ENCODE results near the gene TRMT11.
"Not testable (repeated sequence)": the region's sequence is repeated elsewhere in the genome, so short reads cannot be mapped to it uniquely, and the experiment has no call there.

TRMT11 gene

DNA sequence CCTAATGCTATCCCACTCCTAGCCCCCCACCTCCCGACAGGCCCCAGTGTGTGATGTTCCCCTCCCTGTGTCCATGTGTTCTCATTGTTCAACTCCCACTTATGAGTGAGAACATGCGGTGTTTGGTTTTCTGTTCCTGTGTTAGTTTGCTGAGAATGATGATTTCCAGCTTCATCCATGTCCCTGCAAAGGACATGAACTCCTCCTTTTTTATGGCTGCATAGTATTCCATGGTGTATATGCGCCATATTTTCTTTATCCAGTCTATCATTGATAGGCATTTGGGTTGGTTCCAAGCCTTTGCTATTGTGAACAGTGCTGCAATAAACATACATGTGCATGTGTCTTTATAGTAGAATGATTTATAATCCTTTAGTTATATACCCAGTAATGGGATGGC lies 71.7 kb downstream of the TRMT11 start:
- not testable (repeated sequence) for H3K36me3 ChIP-seq (ENCODE audit: control insufficient read depth in 2 of 2, insufficient read depth in 2 of 2, low read length in 2 of 2); H3K27ac ChIP-seq (ENCODE audit: low read length); H3K4me3 ChIP-seq (ENCODE audit: low read length in 2 of 2); H3K4me1 ChIP-seq (ENCODE audit: control insufficient read depth, insufficient read depth, low read length); H3K27me3 ChIP-seq (ENCODE audit: control insufficient read depth in 1 of 2, insufficient read depth in 2 of 2, low read length in 2 of 2); H3K9me3 ChIP-seq (ENCODE audit: control insufficient read depth in 2 of 2, low read length in 2 of 2); H3K9ac ChIP-seq (ENCODE audit: low read length in 2 of 2)

DNA sequence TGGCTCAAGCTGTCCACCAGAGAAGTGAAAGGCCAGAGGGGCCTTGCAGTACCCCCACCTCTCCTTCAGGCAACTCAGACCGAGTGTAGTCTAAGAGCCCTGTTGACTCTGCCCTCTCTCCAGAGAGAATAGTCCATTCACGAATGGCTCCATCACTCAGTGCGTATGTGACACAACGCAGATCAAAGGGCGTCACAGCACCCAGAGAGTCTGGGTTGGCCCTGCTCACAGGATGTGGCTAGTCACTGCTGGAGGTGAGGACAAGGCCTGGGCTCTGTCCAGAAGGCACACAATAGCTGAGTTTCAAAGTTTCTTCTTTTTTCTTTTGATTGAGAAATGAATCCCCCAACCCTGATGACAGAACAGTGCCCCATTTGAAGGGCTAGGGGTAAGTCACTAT lies 74.1 kb downstream of the TRMT11 start:
- H3K4me3 ChIP-seq (ENCODE audit: low read length in 2 of 2) = no peak overlapping the region
- H3K4me1 ChIP-seq (ENCODE audit: control insufficient read depth, insufficient read depth, low read length) = no peaks in the 10 kb centered on the region
- H3K27ac ChIP-seq (ENCODE audit: low read length) = no peak overlapping the region
- H3K27me3 ChIP-seq (ENCODE audit: control insufficient read depth in 1 of 2, insufficient read depth in 2 of 2, low read length in 2 of 2) = no peaks in the 10 kb centered on the region
- no peaks in the 10 kb centered on the region for H3K36me3 ChIP-seq (ENCODE audit: control insufficient read depth in 2 of 2, insufficient read depth in 2 of 2, low read length in 2 of 2)
- no peak overlapping the region for H3K9ac ChIP-seq (ENCODE audit: low read length in 2 of 2)
- no peaks in the 10 kb centered on the region for H3K9me3 ChIP-seq (ENCODE audit: control insufficient read depth in 2 of 2, low read length in 2 of 2)

DNA sequence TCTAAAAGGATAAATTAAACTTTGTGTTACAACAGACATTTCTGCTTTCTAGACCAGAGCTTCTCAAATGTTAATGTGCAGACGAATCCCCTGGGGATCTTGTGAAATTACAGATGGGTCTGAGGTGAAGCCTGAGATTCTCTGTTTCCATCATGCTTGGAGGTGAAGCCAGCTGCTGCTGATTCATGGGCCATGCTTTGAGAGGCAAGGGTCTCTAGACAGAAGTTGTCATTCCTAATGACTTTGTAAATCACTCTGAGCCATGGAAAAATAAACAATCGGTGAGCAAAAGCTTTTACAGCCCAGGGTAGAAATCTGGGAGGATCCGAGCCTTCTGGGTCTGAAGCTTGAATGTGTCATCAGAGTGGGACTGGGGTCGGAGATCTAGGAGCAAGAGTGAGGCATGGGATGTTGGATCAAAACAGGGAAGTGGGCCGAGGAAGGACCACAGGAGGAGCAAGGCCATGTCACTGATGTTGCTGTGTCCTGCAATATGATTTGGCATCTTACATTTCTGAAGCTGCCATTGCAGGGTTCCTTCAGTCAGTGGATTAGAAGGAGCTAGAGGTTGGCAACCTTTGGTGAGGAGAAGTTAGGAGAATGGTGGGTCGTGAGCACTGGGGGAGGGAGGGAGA lies 77.3 kb downstream of the TRMT11 start:
- Histone ChIP-seq H3K27ac (ENCODE audit: low read length) (no peak overlapping the region), H3K4me1 (ENCODE audit: control insufficient read depth, insufficient read depth, low read length) (no peaks in the 10 kb centered on the region), H3K9me3 (ENCODE audit: control insufficient read depth in 2 of 2, low read length in 2 of 2) (no peaks in the 10 kb centered on the region), H3K4me3 (ENCODE audit: low read length in 2 of 2) (no peak overlapping the region), H3K36me3 (ENCODE audit: control insufficient read depth in 2 of 2, insufficient read depth in 2 of 2, low read length in 2 of 2) (no peaks in the 10 kb centered on the region), H3K27me3 (ENCODE audit: control insufficient read depth in 1 of 2, insufficient read depth in 2 of 2, low read length in 2 of 2) (no peaks in the 10 kb centered on the region), H3K9ac (ENCODE audit: low read length in 2 of 2) (no peak overlapping the region)

DNA sequence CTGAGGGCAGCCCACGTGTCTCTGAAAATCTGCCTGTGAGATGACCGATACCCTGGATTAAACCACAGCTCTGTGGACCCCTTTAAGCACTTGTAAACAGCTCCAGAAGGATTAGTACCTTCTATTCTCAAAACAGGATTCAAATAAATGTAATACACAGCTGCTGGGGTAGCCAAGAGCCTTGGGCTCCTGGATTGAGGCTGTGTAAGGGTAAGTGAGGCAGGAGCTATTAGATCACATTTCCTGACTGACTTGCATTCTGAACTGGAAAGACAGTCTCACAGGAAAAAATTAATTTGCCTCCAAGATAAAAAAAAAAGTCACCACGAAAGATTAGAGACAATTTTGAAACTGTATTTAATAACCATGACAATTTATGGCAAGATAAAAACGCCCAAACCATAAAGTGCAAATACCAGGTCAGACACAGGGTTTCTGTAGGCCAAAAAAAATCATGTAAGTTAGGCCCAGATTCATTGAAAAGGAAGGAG lies 78.0 kb downstream of the TRMT11 start:
- no peak overlapping the region for H3K27ac ChIP-seq (ENCODE audit: low read length)
- H3K9me3 ChIP-seq (ENCODE audit: control insufficient read depth in 2 of 2, low read length in 2 of 2) = no peaks in the 10 kb centered on the region
- no peaks in the 10 kb centered on the region for H3K4me1 ChIP-seq (ENCODE audit: control insufficient read depth, insufficient read depth, low read length)
- H3K9ac ChIP-seq (ENCODE audit: low read length in 2 of 2) = no peak overlapping the region
- H3K27me3 ChIP-seq (ENCODE audit: control insufficient read depth in 1 of 2, insufficient read depth in 2 of 2, low read length in 2 of 2) = no peaks in the 10 kb centered on the region
- no peaks in the 10 kb centered on the region for H3K36me3 ChIP-seq (ENCODE audit: control insufficient read depth in 2 of 2, insufficient read depth in 2 of 2, low read length in 2 of 2)
- H3K4me3 ChIP-seq (ENCODE audit: low read length in 2 of 2) = no peak overlapping the region

DNA sequence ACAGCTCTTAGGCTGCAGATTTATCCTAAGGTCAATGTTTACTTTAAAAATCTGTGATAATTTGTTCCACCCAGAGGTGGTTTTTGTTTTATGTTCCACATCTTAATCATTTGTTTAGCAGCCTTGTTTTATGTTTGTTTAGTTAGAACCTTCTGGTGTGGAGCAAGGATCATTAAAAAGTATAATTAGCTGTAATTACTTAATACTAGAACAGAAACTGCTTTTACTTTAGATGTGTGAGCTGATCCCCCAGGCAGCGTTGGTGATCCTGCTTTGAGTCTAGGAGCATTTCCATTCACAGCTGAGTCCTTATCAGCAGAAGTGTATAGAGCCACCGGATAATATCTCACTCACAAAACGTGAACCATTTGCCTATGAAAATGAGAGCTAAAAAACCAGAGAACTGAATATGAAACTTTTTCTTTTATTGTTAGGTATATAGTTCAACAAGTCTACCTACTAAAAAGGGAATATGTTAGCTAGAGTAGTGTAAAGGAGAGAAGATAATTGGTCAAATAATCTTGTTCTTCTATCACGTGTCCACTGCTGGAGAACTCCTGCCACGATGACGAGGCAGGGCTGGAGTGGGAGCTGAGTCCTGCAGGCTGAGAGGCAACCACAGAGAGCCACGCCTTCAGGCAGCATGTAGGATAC lies 78.5 kb downstream of the TRMT11 start:
- Histone ChIP-seq H3K27me3 (ENCODE audit: control insufficient read depth in 1 of 2, insufficient read depth in 2 of 2, low read length in 2 of 2) (no peaks in the 10 kb centered on the region), H3K9ac (ENCODE audit: low read length in 2 of 2) (no peak overlapping the region), H3K36me3 (ENCODE audit: control insufficient read depth in 2 of 2, insufficient read depth in 2 of 2, low read length in 2 of 2) (no peaks in the 10 kb centered on the region), H3K27ac (ENCODE audit: low read length) (no peak overlapping the region), H3K9me3 (ENCODE audit: control insufficient read depth in 2 of 2, low read length in 2 of 2) (no peaks in the 10 kb centered on the region), H3K4me3 (ENCODE audit: low read length in 2 of 2) (no peak overlapping the region), H3K4me1 (ENCODE audit: control insufficient read depth, insufficient read depth, low read length) (no peaks in the 10 kb centered on the region)

DNA sequence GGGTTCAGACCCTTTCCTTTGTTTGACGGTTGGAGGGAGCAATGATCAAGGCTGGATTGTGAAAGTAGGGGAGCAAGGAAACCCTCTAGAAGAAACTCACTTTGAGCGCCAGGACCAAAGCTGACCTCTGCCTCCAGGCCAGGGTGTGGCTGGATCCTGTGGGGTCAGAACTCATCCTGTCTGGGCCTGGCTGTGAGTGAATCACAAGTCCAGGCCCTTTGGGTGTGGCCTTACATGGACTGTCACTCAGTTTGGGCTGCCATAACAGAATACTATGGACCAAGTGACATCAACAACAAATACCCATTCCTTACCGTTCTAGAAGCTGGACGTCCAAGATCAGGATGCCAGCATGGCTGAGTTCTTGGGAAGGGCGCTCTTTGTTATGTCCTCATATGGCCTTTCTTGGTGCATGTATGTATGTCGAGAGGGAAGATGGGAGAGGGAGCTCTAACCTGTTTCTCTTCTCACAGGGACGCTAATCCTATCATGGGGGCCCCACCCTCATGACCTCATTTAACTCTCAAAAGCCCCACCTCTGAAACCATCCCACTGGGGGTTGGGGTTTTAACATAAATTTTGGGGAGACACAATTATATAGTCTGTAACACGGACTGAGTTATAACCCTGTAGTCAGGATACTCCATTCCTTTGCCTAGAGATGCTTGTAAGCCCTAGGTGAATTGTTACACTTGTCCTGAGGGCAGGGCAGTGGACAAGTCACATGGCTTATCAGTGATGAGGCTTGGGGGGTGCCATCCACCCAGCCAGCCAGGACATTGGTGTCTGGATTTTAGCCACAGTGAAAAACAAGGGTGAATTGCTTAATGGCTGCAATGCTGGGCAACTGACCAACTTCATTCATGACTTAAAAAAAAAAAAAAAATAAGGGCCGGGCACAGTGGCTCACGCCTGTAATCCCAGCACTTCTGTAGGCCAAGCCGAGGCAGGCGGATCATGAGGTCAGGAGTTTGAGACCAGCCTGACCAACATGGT lies 80.0 kb downstream of the TRMT11 start:
- no peaks in the 10 kb centered on the region for H3K36me3 ChIP-seq (ENCODE audit: control insufficient read depth in 2 of 2, insufficient read depth in 2 of 2, low read length in 2 of 2)
- H3K27ac ChIP-seq (ENCODE audit: low read length) = no peak overlapping the region
- H3K9ac ChIP-seq (ENCODE audit: low read length in 2 of 2) = no peak overlapping the region
- H3K4me1 ChIP-seq (ENCODE audit: control insufficient read depth, insufficient read depth, low read length) = no peaks in the 10 kb centered on the region
- H3K27me3 ChIP-seq (ENCODE audit: control insufficient read depth in 1 of 2, insufficient read depth in 2 of 2, low read length in 2 of 2) = no peaks in the 10 kb centered on the region
- no peaks in the 10 kb centered on the region for H3K9me3 ChIP-seq (ENCODE audit: control insufficient read depth in 2 of 2, low read length in 2 of 2)
- H3K4me3 ChIP-seq (ENCODE audit: low read length in 2 of 2) = no peak overlapping the region

DNA sequence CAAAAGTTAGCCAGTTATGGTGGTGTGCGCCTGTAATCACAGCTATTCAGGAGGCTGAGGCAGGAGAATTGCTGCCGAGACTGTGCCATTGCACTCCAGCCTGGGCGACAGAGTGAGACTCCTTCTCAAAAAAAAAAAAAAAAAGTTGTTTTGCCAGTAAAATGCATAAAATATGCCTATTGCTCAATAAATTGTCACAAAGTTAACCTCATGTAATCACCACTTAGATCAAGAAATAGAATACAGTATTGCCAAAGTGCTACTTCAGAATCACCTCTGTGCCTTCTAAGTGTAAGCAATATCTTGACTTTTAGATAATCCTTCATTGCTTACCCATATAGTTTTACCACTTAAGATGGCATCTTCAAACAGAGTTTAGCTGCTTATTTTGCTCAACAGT lies 80.7 kb downstream of the TRMT11 start:
- Histone ChIP-seq H3K4me3 (ENCODE audit: low read length in 2 of 2) (no peak overlapping the region), H3K9ac (ENCODE audit: low read length in 2 of 2) (no peak overlapping the region), H3K27ac (ENCODE audit: low read length) (no peak overlapping the region), H3K36me3 (ENCODE audit: control insufficient read depth in 2 of 2, insufficient read depth in 2 of 2, low read length in 2 of 2) (no peaks in the 10 kb centered on the region), H3K4me1 (ENCODE audit: control insufficient read depth, insufficient read depth, low read length) (no peaks in the 10 kb centered on the region), H3K27me3 (ENCODE audit: control insufficient read depth in 1 of 2, insufficient read depth in 2 of 2, low read length in 2 of 2) (no peaks in the 10 kb centered on the region), H3K9me3 (ENCODE audit: control insufficient read depth in 2 of 2, low read length in 2 of 2) (no peaks in the 10 kb centered on the region)

DNA sequence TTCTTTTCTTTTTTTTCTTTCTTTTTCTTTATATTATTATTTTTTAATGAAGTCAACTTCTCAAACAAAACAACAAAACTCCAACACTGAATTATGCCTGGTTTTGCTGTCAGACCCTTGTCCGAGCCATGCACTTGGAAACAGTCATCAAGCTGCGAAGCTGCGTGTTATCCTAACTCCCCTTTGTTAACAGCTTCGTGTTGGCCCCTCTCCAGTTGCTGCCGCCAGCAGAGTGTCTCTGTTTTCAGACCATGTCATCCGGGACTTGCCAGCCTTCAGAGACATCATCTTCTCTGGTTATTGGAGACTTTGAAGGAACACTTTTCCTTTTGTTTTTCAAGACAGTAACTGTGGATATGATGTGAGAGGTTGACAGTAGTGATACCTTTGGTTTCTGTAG lies 83.1 kb downstream of the TRMT11 start:
- no peaks in the 10 kb centered on the region for H3K9me3 ChIP-seq (ENCODE audit: control insufficient read depth in 2 of 2, low read length in 2 of 2)
- no peak overlapping the region for H3K27ac ChIP-seq (ENCODE audit: low read length)
- H3K4me1 ChIP-seq (ENCODE audit: control insufficient read depth, insufficient read depth, low read length) = no peaks in the 10 kb centered on the region
- H3K4me3 ChIP-seq (ENCODE audit: low read length in 2 of 2) = no peak overlapping the region
- H3K9ac ChIP-seq (ENCODE audit: low read length in 2 of 2) = no peak overlapping the region
- no peaks in the 10 kb centered on the region for H3K27me3 ChIP-seq (ENCODE audit: control insufficient read depth in 1 of 2, insufficient read depth in 2 of 2, low read length in 2 of 2)
- H3K36me3 ChIP-seq (ENCODE audit: control insufficient read depth in 2 of 2, insufficient read depth in 2 of 2, low read length in 2 of 2) = no peaks in the 10 kb centered on the region

DNA sequence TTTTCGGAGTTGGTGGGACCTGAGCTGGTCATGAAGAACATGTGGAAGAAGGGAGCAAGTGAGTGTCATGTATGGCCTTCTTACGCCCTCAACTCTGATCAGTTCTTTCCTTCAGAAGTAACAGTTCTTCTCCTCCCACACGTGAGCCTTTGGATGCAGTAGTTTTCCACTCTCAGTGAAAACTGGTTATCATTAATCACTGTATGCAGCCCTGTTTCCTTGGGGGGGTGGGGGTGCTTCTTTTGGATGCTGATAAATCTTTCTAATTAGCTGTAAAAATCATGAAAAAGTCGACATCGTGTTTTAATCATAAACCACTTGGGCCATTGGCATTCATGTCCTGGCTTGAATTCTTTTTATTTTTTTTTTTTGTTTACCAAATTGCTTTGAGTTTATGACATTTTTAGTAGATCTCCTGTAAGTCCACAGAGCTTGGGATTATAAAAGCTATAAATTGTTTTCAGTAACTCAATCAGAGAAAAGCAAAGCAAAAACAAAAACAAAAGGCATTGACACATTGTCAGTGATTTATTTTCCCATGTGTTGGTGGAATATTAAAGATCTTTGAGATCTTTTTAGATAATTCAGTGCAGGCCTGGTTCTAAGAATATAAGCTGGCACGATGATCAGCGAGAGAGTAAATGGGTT lies 84.8 kb downstream of the TRMT11 start:
- H3K9ac ChIP-seq (ENCODE audit: low read length in 2 of 2) = no peak overlapping the region
- no peaks in the 10 kb centered on the region for H3K4me1 ChIP-seq (ENCODE audit: control insufficient read depth, insufficient read depth, low read length)
- H3K36me3 ChIP-seq (ENCODE audit: control insufficient read depth in 2 of 2, insufficient read depth in 2 of 2, low read length in 2 of 2) = no peaks in the 10 kb centered on the region
- H3K9me3 ChIP-seq (ENCODE audit: control insufficient read depth in 2 of 2, low read length in 2 of 2) = no peaks in the 10 kb centered on the region
- no peaks in the 10 kb centered on the region for H3K27me3 ChIP-seq (ENCODE audit: control insufficient read depth in 1 of 2, insufficient read depth in 2 of 2, low read length in 2 of 2)
- no peak overlapping the region for H3K4me3 ChIP-seq (ENCODE audit: low read length in 2 of 2)
- no peak overlapping the region for H3K27ac ChIP-seq (ENCODE audit: low read length)

DNA sequence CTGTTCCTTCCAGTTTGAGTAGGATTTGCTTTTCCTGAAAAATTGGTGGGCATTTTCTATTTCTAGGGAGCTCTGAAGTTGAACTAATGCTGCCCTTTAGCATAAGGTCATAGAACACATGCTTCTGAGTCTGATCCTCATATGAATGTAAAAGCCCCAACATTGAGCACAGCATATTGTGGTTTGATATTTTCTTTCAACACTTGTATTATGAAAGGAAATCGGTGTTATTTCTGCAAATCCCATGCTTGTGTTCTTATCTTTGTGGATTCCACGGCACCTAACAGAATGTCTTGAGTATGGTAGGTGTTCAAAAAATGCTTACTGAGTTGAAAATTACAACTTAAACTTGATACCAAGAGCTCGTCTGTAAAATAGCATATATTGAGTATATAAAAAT lies 85.8 kb downstream of the TRMT11 start:
- Histone ChIP-seq H3K4me1 (ENCODE audit: control insufficient read depth, insufficient read depth, low read length) (no peaks in the 10 kb centered on the region), H3K9me3 (ENCODE audit: control insufficient read depth in 2 of 2, low read length in 2 of 2) (no peaks in the 10 kb centered on the region), H3K36me3 (ENCODE audit: control insufficient read depth in 2 of 2, insufficient read depth in 2 of 2, low read length in 2 of 2) (no peaks in the 10 kb centered on the region), H3K4me3 (ENCODE audit: low read length in 2 of 2) (no peak overlapping the region), H3K9ac (ENCODE audit: low read length in 2 of 2) (no peak overlapping the region), H3K27me3 (ENCODE audit: control insufficient read depth in 1 of 2, insufficient read depth in 2 of 2, low read length in 2 of 2) (no peaks in the 10 kb centered on the region), H3K27ac (ENCODE audit: low read length) (no peak overlapping the region)
